Activated T-helper 2 cell treated with anti-CD3 and anti-CD28 coated beads, Interferon-gamma antibody, Interleukin-2, Interleukin-4, amounts not matched to agents 10 μg/mL and 5 μg/mL and 100 μg/mL, durations not matched to agents 14 hours and 24 hours and 36 hours (primary cell): ENCODE data around the gene P2RY10. TPM values are rescaled to one million over a fixed set of nuclear protein-coding genes. Genes with fewer than 3 reads are reported as not detected.
"Not testable (repeated sequence)": the region's sequence is repeated elsewhere in the genome, so short reads cannot be mapped to it uniquely, and the experiment has no call there.

Experiments used
- DNase-seq: peaks from one replicate; pipeline ENCODE4 v3.0.0; 2021; ENCODE audit warnings: low spot score
- H3K27ac Mint-ChIP-seq: one replicate; pipeline ENCODE4 v1.8.0; 2021; ENCODE audit warnings: mixed read lengths
- H3K27me3 Mint-ChIP-seq: one replicate; pipeline ENCODE4 v1.8.0; 2021; ENCODE audit warnings: low read depth, mixed read lengths
- H3K36me3 Mint-ChIP-seq: one replicate; pipeline ENCODE4 v1.8.0; 2021; ENCODE audit warnings: low read depth, mixed read lengths
- H3K4me1 Mint-ChIP-seq: one replicate; pipeline ENCODE4 v1.8.0; 2021; ENCODE audit warnings: low read depth, mixed read lengths
- H3K4me3 Mint-ChIP-seq: one replicate; pipeline ENCODE4 v1.8.0; 2021; ENCODE audit warnings: low read depth, mild to moderate bottlenecking, moderate library complexity, mixed read lengths
- H3K9me3 Mint-ChIP-seq: one replicate; pipeline ENCODE4 v1.8.0; 2021; ENCODE audit warnings: mixed read lengths
- intact Hi-C: fragments of 100-400 bp; cut with micrococcal nuclease; formaldehyde crosslinking; loops from one replicate; pipeline ENCODE4 v1.15.1; 2023
- total RNA-seq: library from RNA; stranded (reverse); gene quantifications from 2 replicates; pipeline ENCODE4 v1.2.3, GENCODE V29; 2022

Gene P2RY10
- total RNA-seq, 1 donor from 2014 or later = 55.6 TPM

DNA sequence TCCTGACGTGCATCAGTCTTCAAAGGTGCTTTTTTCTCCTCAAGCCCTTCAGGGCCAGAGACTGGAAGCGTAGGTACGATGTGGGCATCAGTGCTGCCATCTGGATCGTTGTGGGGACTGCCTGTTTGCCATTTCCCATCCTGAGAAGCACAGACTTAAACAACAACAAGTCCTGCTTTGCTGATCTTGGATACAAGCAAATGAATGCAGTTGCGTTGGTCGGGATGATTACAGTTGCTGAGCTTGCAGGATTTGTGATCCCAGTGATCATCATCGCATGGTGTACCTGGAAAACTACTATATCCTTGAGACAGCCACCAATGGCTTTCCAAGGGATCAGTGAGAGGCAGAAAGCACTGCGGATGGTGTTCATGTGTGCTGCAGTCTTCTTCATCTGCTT lies 15.7 kb downstream of the P2RY10 start:
- Mint-ChIP-seq H3K9me3 (peaks cover 4% of the 10 kb centered on the region), H3K4me3 (no peak overlapping the region), H3K36me3 (peaks cover 90% of the 10 kb centered on the region), H3K27ac (no peak overlapping the region), H3K4me1 (peaks cover 52% of the 10 kb centered on the region), H3K27me3 (no peaks in the 10 kb centered on the region)
- no peak for DNase-seq
- intact Hi-C loops = loop anchor here (5.0 kb wide), 1 partner anchor 301 kb away; no protein-coding TSS in a partner anchor

DNA sequence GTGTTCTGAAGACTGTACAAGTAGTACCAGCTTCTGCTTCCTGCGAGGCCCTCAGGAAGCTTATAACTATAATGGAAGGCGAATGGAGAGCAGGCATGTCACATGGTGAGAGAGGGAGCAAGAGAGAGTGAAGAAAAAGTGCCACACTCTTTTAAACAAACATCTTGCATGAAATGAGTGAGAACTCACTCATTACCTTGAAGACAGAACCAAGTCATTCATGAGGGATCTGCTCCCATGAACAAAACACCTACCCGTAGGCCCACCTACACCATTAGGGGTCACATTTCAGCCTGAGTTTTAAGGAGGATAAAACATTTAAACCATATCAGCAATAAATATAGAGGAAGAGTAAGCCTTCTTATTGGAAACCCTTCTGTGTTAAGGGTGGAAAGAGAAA lies 19.4 kb downstream of the P2RY10 start:
- intact Hi-C loops = loop anchor here (5.0 kb wide), 1 partner anchor 298 kb away; no protein-coding TSS in a partner anchor
- Mint-ChIP-seq H3K4me3 (no peak overlapping the region), H3K27me3 (no peaks in the 10 kb centered on the region), H3K27ac (peak overlapping the region; percentile 55), H3K9me3 (peaks cover 15% of the 10 kb centered on the region), H3K4me1 (peaks cover 19% of the 10 kb centered on the region), H3K36me3 (peaks cover 66% of the 10 kb centered on the region)
- no peak for DNase-seq

DNA sequence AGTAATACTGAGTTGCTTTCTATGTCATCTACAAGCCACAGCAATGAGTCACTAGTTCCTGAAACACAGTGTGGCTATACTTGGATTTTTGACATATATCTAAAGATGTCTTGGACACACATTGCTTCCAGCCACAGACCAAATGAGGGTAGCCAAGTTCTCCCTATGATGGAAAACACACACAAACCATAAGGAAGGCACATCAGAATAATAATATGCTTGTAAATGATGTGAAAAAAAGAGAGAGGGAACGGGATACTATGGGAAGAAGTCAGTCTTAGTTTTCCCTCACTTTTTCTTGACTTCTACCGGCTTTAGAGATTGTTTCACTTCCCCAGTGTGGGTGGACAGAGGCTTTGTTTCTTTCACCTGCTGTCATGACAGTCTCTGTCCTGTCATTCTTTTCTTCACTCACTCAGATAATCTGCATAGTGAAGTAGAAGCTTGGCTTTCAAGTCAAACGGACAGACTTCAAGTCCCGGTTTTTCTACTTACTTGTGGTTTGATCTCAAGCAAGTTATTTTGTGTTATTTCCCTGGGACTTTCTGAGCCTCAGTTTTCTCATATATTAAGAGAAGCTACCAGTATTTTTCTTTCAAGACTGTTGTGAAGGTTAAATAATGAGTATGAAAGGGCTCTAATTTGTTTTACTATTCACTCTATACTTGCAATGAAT lies 34.7 kb downstream of the P2RY10 start:
- no peak for DNase-seq
- Mint-ChIP-seq H3K4me3 (peak overlapping the region; percentile 69), H3K9me3 (peaks cover 10% of the 10 kb centered on the region), H3K27ac (peak overlapping the region; percentile 100), H3K27me3 (no peaks in the 10 kb centered on the region), H3K4me1 (peaks cover 22% of the 10 kb centered on the region), H3K36me3 (peaks cover 30% of the 10 kb centered on the region)
- intact Hi-C loops = loop anchor here (1.0 to 10.0 kb wide), 6 partner anchors 17 to 455 kb away; no protein-coding TSS in a partner anchor

DNA sequence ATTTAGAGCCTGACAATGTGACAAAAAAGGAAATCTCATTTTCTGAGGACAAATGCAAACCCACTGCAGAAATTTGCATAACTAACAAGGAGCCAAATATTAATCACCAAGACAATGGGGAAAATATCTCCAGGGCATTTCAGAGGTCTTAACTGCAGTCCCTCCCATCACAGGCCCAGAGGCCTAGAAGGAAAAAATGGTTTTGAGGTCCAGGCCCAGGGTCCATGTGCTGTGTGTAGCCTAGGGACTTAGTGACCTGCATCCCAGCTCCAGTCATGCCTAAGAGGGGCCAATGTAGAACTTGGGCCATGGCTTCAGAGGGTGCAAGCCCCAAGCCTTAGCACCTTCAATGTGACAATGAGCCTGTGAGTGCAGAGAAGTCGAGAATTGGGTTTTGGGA lies 44.2 kb downstream of the P2RY10 start:
- H3K9me3 Mint-ChIP-seq = peaks cover 17% of the 10 kb centered on the region
- intact Hi-C loops = loop anchor here (10.0 kb wide), 1 partner anchor 465 kb away; no protein-coding TSS in a partner anchor

DNA sequence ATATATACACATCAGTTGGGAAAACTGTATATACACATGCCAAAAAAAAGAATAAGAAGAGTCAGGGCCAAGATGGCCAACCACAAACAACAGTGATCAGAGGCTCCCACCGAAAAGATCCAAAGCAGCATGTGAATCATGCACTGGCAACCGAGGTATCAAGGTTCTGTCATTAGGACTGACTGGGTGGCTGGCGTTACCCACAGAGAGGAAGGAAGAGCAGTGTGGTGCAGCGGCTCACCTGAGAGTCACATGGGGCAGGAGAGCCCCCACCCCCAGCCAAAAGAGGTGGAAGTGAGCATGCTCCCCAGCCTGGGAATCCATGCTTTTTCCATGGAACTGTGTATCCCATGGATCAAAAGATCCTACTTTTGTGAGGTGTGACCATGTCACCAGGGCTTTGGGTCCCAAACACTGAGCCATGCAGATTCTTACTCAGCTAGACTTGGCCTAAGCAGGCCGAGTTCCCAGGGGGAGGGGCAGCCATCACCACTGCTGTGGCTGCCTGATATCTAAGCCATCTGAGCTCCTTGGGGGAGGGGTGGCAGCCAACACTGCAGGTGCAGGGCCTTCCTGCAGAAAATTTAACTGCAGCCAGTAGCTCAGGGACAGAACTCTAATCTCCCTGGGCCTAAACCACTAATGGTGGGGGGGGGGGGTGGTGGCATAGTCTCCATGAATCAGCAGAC lies 52.8 kb downstream of the P2RY10 start:
- DNase-seq = no peak
- Mint-ChIP-seq H3K36me3 (peaks cover 3% of the 10 kb centered on the region), H3K4me1 (peaks cover 3% of the 10 kb centered on the region), H3K27me3 (no peaks in the 10 kb centered on the region), H3K27ac (no peak overlapping the region), H3K9me3 (peaks cover 4% of the 10 kb centered on the region), H3K4me3 (no peak overlapping the region)
- intact Hi-C loops = no loop called here

More for the DNA sequence above, 44.2 kb downstream of the P2RY10 start:
- Mint-ChIP-seq H3K27me3 (no peaks in the 10 kb centered on the region), H3K4me3 (no peak overlapping the region), H3K36me3 (peaks cover 16% of the 10 kb centered on the region), H3K4me1 (peaks cover 7% of the 10 kb centered on the region), H3K27ac (no peak overlapping the region)
- no peak for DNase-seq

DNA sequence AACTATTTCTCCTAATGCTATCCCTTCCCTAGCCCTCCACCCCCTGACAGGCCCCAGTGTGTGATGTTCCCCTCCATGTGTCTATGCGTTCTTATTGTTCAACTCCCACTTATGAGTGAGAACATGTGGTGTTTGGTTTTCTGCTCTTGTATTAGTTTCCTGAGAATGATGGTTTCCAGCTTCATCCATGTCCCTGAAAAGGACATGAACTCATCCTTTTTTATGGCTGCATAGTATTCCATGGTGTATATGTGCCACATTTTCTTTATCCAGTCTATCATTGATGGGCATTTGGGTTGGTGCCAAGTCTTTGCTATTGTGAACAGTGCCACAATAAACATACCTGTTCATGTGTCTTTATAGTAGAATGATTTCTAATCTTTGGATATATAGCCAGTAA lies 62.3 kb downstream of the P2RY10 start:
- H3K36me3 Mint-ChIP-seq, H3K27me3 Mint-ChIP-seq, H3K4me1 Mint-ChIP-seq, H3K4me3 Mint-ChIP-seq, H3K27ac Mint-ChIP-seq, intact Hi-C loops, DNase-seq: not testable (repeated sequence)
- H3K9me3 Mint-ChIP-seq = peaks cover 24% of the 10 kb centered on the region

Other genes with a start within 250 kb of the P2RY10 start
- not detected in 2 replicates for gene LPAR4, start 197.7 kb upstream of the P2RY10 start, total RNA-seq
- gene GPR174, start 199.3 kb downstream of the P2RY10 start, total RNA-seq = 9.2 and 10.1 TPM in 2 replicates